ENCODE results near the gene ATP10D. TPM values are rescaled to one million over a fixed set of nuclear protein-coding genes. Genes with fewer than 3 reads are reported as not detected.

ATP10D gene
- total RNA-seq, 4 donors from 2014 or later, result 4.4 to 15.7 (median 10.0) TPM

DNA sequence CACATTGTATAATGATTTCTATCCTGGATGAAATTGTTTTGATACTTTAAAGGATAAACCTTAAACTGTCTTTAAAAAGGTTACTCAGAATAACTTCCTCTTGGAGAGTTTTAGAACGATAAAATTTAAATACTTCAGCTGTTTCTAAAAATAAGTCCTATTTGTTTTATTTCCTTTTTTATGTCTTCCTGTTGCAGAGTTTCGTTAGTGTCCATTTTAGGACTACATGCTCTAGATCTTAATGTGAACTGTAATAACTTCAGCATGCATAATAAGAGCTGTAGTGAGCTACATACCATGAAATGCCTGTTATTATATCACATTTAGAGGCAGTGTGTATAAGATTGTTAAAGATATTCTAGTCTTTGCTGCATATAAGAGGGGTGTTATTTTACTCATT, 14.6 kb downstream of the ATP10D start:
- TF ChIP-seq, protein P1, sequence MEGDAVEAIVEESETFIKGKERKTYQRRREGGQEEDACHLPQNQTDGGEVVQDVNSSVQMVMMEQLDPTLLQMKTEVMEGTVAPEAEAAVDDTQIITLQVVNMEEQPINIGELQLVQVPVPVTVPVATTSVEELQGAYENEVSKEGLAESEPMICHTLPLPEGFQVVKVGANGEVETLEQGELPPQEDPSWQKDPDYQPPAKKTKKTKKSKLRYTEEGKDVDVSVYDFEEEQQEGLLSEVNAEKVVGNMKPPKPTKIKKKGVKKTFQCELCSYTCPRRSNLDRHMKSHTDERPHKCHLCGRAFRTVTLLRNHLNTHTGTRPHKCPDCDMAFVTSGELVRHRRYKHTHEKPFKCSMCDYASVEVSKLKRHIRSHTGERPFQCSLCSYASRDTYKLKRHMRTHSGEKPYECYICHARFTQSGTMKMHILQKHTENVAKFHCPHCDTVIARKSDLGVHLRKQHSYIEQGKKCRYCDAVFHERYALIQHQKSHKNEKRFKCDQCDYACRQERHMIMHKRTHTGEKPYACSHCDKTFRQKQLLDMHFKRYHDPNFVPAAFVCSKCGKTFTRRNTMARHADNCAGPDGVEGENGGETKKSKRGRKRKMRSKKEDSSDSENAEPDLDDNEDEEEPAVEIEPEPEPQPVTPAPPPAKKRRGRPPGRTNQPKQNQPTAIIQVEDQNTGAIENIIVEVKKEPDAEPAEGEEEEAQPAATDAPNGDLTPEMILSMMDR (IDR thresholded peaks at IDR 0.05), result no peak
- no peak for TF ChIP-seq POLR2A (IDR thresholded peaks at IDR 0.05)
- Histone ChIP-seq H3K27me3 (no peaks in the 10 kb centered on the region), H3K27ac (peak overlapping the region in 1 of 4 donors; percentile 35), H3K36me3 (no peaks in the 10 kb centered on the region), H3K4me3 (no peak overlapping the region), H3K9me3 (no peaks in the 10 kb centered on the region), H3K4me1 (peaks cover 0 to 9% (median 0%) of the 10 kb centered on the region in 4 donors)
- no peak for DNase-seq

DNA sequence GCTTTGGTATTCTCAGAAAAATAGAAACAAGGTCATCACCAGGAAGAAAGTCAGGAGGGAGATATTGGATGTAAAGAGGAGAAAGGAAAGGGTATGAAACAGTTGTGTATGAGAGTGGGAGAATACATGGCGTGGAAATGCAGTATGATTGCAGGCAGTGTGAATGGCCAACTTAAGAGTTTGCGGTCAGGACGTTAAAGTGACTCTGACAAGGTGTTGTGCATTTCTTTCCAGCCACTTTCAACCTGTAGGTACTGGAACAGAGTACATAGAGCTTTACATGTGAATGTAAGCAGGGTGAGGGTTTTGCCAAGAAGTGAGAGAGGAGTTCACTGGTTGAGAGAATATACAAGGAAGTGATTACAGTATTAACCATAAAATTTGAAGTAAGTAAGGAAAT, 15.7 kb downstream of the ATP10D start:
- no peak for TF ChIP-seq POLR2A (IDR thresholded peaks at IDR 0.05)
- TF ChIP-seq, protein P1 (IDR thresholded peaks at IDR 0.05), result no peak
- Histone ChIP-seq H3K4me1 (peaks cover 0 to 9% (median 0%) of the 10 kb centered on the region in 4 donors), H3K4me3 (no peak overlapping the region), H3K36me3 (no peaks in the 10 kb centered on the region), H3K27ac (no peak overlapping the region), H3K27me3 (no peaks in the 10 kb centered on the region), H3K9me3 (no peaks in the 10 kb centered on the region)
- no peak for DNase-seq

DNA sequence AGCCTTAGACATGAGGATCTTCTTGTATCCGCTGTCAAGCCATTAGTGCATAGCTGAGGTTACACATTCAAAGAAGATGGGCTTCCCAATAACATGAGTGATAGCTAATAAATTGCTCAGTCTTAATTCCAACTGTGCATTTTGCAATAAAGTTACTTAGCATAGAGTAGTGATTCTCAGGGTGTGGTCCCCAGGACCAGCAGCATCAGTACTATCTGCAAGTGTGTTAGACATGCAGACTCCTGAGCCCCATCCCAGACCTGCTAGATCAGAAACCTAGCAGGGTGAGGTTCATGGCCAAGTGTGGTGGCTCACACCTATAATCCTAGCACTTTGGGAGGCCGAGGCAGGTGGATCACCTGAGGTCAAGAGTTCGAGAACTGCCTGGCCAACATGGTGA, 20.1 kb downstream of the ATP10D start:
- DNase-seq, result no peak
- H3K36me3 ChIP-seq, result no peaks in the 10 kb centered on the region
- H3K4me1 ChIP-seq, result no peaks in the 10 kb centered on the region
- no peak overlapping the region for H3K4me3 ChIP-seq
- H3K27ac ChIP-seq, result no peak overlapping the region
- H3K27me3 ChIP-seq, result no peaks in the 10 kb centered on the region
- TF ChIP-seq, protein P1 (IDR thresholded peaks at IDR 0.05), result no peak
- TF ChIP-seq POLR2A (IDR thresholded peaks at IDR 0.05), result no peak
- H3K9me3 ChIP-seq, result no peaks in the 10 kb centered on the region

DNA sequence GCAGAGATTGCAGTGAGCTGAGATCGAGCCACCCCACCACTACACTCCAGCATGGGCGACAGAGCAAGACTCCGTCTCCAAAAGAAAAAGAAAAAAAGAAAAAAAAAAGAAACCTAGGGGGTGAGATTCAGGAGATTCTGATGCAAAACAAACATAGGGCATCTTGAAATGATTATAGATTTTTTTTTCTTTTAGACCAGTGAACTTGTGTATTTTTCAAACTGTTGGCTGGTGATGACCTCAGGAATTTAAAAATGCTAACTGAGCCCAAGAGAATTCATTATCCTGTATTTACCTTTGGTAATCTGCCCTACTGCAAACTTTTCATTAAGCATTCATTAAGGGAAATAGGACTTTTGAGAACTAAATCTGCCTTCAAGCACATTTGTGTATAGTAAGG, 20.6 kb downstream of the ATP10D start:
- no peaks in the 10 kb centered on the region for H3K27me3 ChIP-seq
- no peaks in the 10 kb centered on the region for H3K4me1 ChIP-seq
- no peaks in the 10 kb centered on the region for H3K9me3 ChIP-seq
- no peak overlapping the region for H3K27ac ChIP-seq
- H3K36me3 ChIP-seq, result no peaks in the 10 kb centered on the region
- H3K4me3 ChIP-seq, result no peak overlapping the region
- DNase-seq, result no peak
- TF ChIP-seq POLR2A (IDR thresholded peaks at IDR 0.05), result no peak
- TF ChIP-seq, protein P1 (IDR thresholded peaks at IDR 0.05), result no peak

DNA sequence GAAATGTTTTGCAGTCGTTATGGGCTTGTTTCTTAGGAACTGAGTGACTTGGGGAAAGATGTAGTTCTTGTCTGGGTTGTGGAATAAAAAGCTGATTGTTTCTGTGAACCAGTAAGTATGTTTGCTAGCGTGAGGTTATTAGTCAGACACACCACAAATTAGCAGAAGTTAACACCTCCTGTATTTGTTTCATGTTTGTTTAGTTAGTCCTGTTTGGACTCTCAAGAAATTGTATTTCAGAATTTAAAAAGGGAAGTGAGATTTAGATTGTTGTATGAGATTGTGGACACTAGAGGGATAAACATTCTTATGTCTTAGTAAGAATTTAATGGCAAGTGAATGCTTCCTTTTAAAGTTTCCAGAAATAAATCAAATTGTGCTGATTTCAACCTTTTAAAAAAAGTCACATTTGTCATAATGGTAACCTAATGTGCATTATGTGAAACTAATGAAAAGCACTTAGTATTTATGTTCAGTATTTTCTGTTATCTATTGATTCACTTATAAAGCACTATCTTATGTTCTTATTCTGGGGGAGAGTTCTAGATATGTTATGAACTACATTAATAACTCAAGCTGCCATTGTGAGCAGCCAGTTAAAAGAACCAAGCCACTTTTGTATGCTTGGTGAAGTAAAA, 25.6 kb downstream of the ATP10D start:
- no peak overlapping the region for H3K4me3 ChIP-seq
- no peak for DNase-seq
- H3K9me3 ChIP-seq, result no peaks in the 10 kb centered on the region
- no peaks in the 10 kb centered on the region for H3K27me3 ChIP-seq
- H3K36me3 ChIP-seq, result peaks cover 0 to 11% (median 0%) of the 10 kb centered on the region in 3 donors
- TF ChIP-seq, protein P1 (IDR thresholded peaks at IDR 0.05), result peak in 3 of 6 experiments; percentile 11 to 20 (median 13)
- no peak for TF ChIP-seq POLR2A (IDR thresholded peaks at IDR 0.05)
- H3K27ac ChIP-seq, result no peak overlapping the region
- no peaks in the 10 kb centered on the region for H3K4me1 ChIP-seq
